Stromal cell of bone marrow (primary cell): ENCODE data around the gene SCGB1A1.

Experiments
- DNase-seq: peaks from one replicate; pipeline ENCODE4 v3.0.0-alpha.2; 2012; ENCODE audit warnings: low read depth

The SCGB1A1 gene

GRCh38 chr11:62421996-62422395, 3.2 kb downstream of the SCGB1A1 start:
- no peak for DNase-seq

GRCh38 chr11:62423012-62423411, 4.2 kb downstream of the SCGB1A1 start:
- no peak for DNase-seq

- DNase-seq = no peak
Measured at GRCh38 chr11:62427630-62428233, 8.9 kb downstream of the SCGB1A1 start.

GRCh38 chr11:62428871-62429560, 10.2 kb downstream of the SCGB1A1 start:
- DNase-seq = no peak

- no peak for DNase-seq
Measured at GRCh38 chr11:62430425-62430824, 11.6 kb downstream of the SCGB1A1 start.

- peak; percentile 66 for DNase-seq
Measured at GRCh38 chr11:62431171-62431901, 12.5 kb downstream of the SCGB1A1 start.

- DNase-seq = no peak
Measured at GRCh38 chr11:62432695-62433094, 13.9 kb downstream of the SCGB1A1 start.

- no peak for DNase-seq
Measured at GRCh38 chr11:62433141-62433903, 14.5 kb downstream of the SCGB1A1 start.

- DNase-seq = no peak
Measured at GRCh38 chr11:62433904-62434276, 15.1 kb downstream of the SCGB1A1 start.

GRCh38 chr11:62435846-62436660, 17.2 kb downstream of the SCGB1A1 start:
- no peak for DNase-seq

- no peak for DNase-seq
Measured at GRCh38 chr11:62437616-62438015, 18.8 kb downstream of the SCGB1A1 start.

- DNase-seq = no peak
Measured at GRCh38 chr11:62438641-62439040, 19.8 kb downstream of the SCGB1A1 start.

- DNase-seq = peak; percentile 87
Measured at GRCh38 chr11:62439785-62440602, 21.2 kb downstream of the SCGB1A1 start.

- no peak for DNase-seq
Measured at GRCh38 chr11:62443390-62444235, 24.8 kb downstream of the SCGB1A1 start.

- peak; percentile 61 for DNase-seq
Measured at GRCh38 chr11:62444236-62444833, 25.5 kb downstream of the SCGB1A1 start.

GRCh38 chr11:62444835-62445234, 26.0 kb downstream of the SCGB1A1 start:
- DNase-seq = no peak

GRCh38 chr11:62445314-62445740, 26.5 kb downstream of the SCGB1A1 start:
- DNase-seq = peak; percentile 76

- no peak for DNase-seq
Measured at GRCh38 chr11:62446091-62446490, 27.3 kb downstream of the SCGB1A1 start.

- no peak for DNase-seq
Measured at GRCh38 chr11:62449451-62449851, 30.6 kb downstream of the SCGB1A1 start.
